NCI-H2081 (cell line): ENCODE data around the gene ARHGAP35.
"Not testable (repeated sequence)": the region's sequence is repeated elsewhere in the genome, so short reads cannot be mapped to it uniquely, and the experiment has no call there.

Experiments used
- DNase-seq, 2 experiments: peaks; one replicate each; lab custom pipeline; 2025; lab: John Stamatoyannopoulos, UW

The ARHGAP35 gene

DNA sequence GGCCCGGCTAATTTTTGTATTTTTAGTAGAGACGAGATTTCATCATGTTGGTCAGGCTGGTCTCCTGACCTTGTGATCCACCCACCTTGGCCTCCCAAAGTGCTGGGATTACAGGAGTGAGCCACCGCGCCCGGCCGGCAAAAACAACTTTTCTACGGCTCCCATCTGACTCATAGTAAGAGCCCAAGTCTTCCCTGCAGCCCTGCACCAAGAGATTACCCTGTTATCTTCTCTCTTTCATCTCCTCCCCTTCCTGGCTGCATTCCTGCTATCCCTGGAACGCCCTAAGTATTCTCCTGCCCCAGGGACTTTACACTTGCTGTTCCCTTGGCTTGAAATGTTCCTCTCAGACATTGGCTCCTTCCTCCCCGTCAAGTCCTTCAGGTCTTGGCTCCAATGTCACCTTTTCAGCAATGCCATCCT, 16.7 kb upstream of the ARHGAP35 start:
- no peak for DNase-seq

DNA sequence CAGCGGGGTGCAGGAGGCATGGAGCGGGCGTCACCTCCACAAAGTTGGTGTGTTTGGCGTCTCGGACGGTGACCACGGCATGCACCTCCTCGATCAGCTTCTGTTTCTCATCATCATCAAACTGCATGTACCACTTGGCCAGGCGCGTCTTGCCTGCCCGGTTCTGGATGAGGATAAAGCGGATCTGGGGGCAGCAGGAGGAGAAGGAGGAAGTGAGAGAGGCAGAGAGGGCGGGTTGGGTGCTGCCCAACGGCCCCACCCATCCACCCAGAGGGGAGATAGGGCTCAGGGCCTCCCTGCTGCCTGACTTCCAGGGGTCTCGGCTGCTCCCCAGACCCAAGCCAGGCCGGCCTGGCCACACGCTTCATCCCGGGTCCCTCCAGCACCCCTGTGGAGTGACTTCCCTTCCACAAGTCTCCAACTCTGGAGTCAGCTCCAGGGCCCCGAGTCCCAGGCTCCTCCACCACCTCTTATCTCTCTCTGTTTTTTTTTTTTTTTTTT, 14.8 kb upstream of the ARHGAP35 start:
- DNase-seq, result no peak

DNA sequence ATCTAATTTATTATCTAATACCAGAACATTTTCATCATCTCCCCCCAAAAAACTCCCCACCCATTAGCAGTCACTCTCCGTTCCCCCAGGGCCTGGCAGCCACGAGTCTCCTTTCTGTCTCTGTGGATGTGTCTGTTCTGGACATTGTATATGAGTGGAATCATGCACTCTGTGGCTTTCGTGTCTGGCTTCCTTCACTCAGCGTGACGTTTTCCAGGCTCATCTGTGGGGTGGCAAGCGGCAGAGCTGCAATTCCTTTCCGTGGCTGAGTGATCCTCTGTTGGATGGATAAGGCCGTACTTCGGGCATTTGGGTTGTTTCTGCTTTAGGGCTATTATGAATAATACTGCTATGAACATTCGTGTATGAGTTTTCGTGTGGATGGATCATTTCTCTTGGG, 13.3 kb upstream of the ARHGAP35 start:
- DNase-seq, result no peak

DNA sequence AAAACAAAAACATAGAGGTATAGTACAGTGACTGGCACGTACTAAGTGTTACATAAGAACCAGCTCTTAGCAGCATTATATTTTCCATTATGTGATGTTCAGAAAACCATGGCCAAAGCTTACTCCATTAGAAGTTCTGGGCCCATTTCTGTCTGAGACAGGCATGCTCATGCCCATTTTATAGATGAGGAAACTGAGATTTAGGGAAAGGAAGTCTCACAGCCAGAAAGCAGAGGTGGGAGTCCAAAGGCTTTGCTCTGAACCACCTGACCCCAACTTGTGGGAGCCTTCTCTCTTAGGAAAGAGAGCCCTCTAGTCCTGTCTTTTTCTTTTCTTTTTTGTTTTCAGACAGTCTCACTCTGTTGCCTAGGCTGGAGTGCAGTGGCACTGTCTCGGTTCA, 12.4 kb upstream of the ARHGAP35 start:
- DNase-seq, result no peak

DNA sequence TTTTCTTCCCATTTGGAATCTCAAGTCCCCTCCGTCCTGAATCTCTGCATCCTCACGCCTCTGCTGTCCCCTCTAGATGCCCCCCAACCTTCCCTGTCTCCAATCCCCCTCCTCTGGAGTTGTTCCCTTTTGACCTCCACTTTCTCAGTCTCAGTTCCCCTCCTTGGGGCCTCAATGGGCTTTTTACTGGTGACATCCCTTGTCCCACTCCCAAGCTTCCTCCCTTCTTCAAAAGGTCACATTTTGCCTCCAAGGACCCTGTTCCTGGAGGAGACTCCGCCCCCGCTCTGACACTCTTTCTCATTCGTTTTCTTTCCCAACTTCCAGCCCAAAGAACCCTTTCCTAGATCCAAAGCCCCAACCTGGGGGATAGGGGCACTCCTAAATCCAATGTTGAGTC, 11.2 kb upstream of the ARHGAP35 start:
- DNase-seq, result no peak

DNA sequence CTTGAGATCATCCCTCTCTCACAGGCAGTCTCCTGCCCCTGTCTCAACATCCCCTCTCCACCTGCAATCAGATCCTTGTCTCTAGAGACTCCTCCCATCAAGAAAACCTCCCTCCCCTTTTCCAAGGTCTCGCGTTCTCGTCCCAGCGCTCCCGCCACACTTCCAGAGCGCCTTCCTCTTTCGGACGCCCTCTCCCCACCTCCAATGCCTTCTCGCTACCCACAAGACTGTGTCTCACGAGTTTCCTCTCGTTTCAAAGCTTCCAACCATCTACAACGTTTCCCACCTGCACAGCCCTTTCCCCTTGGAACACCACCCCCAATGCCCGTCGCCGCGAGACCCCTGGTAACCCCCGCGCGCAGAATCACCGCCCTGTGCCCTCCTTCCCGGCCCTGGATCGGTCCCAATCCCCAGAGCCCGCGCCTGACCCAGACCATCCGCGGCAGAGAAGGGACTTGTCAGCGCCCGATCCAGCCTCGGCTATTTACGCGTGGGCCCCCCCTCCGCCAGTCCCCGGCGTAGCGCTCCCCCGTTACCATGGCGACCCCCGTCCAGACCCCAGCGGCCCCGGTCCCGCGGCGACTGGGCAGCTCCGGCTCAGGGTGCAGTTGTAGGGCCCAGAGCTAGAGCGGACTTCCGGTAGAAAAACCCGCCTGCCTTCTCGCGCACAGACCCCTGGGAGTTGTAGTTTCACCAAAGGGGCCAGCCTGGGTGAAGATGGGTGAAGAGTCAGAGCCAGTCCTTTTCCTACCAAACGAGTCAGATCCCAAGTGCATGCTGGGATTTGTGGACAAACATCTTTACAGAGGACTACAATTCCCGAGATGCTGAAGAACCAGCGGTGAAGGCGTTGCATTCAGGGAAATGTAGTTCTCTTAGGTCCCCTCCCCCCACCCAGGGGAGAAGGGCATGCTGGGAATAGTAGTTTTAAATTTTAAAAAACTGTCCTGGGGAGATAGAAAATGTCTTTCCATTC, 10.3 kb upstream of the ARHGAP35 start, which contains the start of gene AP2S1:
AP2S1 (minus strand) TSS at position 619 of the 976 bp plus-strand sequence; CDS start at position 539, 80 bp downstream.
- DNase-seq, result peak; percentile 97 to 98

DNA sequence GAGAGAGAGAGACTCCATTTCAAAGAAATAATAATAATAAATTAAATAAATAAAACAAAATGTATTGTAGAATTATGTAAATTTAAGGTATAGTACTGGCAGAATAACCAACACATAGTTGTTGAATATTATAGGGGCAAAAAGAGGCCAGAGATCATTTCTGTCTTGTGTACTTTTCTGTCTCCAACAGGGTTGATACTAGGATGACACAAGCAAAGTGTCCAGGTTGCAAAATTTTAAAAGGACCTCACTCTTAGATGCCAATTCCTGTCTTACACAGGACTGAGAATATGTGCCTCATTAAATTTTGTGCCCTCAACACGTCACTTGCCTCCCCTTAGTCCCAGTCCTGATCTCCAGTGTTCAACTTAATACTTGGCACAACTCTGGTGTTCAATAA, 8.0 kb upstream of the ARHGAP35 start:
- no peak for DNase-seq

DNA sequence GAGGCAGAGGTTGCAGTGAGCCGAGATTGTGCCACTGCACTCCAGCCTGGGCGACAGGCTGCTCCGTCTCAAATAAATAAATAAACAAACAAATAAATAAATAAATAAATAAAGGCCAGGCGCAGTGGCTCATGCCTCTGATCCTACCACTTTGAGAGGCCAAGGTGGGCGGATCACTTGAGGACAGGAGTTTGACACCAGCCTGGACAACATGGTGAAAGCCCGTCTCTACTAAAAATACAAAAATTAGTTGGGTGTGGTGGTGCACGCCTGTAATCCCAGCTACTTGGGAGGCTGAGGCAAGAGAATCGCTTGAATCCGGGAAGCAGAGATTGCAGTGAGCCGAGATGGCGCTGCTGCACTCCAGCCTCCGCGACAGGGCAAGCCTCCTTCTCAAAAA, 6.1 kb upstream of the ARHGAP35 start:
- DNase-seq, result not testable (repeated sequence)

DNA sequence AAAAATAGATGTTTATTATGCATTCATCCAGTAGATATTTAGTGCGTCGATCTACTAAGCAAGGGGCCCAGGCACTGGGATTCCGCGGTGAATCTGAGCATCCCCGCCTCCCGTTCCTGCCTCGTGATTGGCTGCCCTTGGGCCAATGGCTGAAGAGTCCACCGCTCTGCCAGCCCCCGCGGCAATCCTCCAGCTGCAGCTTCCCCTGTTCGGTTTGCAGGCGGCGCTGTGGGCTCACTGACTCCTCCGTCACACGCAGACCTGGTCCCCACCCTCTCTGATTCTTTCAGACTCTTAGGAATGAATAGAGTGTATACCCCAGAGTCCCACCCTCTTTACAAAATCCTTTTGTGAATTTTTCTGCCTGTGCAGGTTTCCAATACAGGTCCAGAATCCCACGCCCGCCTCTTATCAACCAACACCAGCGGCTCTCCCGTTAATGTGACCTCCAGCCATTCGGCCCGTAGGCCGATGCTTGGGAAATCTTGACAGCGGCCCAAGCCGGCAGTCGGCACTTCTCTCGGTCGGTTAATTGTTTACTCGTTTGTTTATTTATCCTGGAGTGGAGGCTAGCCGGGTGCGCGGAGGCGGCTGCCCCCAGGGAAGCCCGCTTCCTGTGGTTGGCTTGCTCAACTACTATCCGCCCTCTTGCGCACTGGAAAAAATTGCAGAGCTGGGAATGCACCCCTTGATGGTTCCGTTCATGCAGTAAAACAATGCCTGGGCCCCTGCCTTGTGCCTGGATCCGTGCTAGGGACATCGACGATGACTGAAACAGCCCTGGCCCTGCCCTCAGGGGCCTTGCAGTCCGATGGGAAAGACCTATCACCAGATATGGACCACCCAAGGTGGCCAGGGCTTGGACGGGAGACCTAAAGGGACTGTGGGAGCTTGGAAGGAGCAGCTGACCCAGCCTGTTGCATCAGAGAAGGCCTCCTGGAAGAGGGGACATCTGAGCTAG, 4.5 kb upstream of the ARHGAP35 start:
- peak; percentile 90 to 93 for DNase-seq

DNA sequence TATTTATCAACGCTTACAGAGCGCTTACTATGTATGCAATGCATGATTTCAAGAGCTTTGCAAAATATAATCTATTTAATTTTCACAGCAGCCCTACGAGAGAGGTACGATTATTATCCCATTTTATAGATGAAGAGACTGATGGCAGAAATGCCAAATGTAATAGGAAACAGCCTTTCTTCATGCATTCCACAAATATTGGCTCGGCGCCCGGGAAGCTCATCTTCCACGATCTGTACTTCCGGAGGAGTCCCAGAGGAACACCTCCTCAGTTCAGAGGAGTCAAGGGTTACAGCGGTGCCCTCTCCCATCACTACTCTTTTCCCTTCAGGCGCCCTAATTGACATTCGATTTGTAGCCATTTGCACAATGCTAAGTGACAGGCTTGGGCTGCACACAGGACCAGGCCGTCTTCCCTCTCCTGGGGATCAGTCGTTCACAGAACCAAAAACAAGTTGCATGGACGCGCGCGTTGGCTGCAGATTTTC, 1.1 kb upstream of the ARHGAP35 start:
- peak; percentile 69 to 79 for DNase-seq

DNA sequence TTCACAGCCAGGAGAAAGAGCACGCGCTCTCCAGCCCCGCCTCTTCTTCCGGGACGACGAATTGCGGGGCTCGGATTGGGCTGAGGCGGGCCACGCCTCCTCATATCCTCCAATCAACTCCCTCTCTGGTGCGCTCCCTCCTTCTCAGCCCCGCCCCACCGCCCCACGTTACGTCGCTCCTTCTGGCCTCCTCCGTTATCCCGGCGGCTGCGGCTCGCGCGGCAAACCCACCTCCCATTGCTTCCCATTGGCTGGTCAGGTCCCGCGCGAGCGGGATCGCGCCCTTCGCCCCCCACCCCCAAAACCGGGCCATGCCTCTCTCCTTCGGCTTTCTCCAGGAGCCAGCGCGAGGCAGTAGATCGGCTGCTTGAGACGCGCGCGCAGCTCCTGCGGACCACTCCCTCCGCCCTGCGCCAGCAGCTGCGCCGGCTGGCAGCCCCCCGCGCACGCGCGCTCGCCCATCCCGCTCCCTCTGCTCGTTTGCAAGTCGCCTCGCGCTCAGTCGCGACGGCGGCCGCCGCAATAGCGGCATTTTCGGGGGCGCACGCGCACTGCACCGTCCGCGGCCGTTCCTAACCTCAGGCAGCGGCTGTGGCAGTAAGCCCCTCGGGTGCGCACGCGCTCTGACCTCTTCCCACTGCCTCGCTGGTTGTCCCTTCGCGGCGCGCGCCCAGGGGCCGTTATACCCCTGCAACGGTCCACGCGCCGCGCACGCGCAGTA, 512 bp upstream of the ARHGAP35 start:
- DNase-seq, result peak; percentile 98 to 99

DNA sequence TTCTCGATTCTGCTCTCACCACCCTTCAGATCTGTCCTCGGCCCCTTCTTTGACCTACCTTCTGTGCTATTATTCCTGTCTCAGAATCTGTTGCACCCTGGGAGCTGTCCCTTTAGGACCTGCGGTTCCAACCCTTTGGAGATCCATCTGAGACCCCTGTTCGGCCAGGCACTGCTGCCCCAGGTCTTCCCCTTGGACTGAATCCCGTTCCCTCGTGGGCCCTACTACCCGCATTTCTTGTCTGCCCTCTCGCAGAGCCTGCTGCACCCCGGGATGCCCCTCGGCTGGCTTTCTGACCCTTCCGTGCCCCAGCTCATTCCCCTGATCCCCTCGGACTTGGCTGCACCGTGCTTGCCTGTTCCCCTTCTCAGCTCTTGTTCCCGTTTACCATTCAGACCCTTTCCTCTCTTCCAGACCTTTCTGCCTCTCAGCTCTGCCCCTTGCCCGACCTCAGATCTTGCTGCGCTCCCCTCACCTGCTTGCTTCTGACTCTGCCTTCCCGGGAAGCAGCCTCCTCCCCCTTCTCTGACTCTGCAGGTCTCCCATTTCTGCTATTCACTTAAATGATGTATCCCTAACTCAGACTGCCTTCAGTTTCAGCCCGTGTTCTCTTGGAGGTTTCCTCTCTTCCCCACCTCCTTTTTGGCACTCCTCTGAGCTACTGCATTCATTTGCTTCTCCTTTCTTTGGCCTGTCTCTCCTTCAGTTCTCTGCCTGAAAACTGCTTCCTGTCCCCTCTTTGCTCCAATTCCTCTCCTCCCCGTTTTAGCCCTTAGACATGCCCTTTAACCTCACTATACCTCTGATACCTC, 1.1 kb downstream of the ARHGAP35 start:
- DNase-seq, result no peak

DNA sequence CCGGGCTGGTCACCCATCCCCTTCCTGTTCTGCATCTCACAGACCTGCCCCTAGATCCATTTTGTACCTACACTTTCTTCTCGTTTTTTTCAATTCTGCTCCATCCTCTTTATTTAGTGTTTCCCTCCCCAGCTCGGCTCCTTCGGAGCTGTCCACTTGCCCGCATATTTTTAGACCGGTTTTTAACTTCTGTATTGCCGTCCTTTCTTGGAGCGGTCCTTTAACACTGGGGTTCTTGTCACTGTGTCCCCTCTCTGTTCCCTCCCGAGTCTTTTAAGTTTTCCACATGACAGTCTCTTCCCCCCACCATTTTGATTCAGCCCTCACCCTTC, 1.7 kb downstream of the ARHGAP35 start:
- no peak for DNase-seq

DNA sequence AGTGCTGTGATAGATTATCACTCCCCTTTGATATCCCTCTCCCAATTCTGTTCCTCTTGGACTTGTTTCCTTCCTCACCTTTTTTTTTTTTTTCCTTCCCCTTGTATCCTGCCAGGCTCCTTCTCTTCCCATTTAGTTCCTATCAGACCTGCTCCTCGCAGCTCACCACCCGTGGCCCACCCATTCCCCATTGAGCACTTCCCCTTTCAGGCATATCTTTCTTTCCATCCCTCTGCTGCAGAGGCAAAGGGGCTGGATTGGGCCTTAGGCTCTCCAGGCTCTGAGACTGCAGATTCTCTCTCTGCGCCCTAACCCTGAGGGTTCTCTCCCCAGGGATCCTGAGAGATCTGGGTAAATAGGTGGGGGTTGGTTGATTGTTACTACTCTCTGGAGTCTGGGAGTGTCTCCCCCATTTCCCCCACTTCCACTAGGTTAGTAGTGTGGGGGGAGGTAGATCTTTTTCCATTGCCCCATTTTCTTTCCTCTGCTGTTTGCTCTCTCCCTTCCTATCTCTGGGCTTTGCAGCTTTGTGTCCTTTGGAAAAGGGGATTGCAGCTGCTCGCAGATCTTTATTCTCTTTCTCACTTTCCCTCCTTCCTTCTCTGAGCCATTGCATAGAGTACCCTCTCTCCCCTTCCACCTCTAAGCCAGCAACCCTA, 2.3 kb downstream of the ARHGAP35 start:
- no peak for DNase-seq

DNA sequence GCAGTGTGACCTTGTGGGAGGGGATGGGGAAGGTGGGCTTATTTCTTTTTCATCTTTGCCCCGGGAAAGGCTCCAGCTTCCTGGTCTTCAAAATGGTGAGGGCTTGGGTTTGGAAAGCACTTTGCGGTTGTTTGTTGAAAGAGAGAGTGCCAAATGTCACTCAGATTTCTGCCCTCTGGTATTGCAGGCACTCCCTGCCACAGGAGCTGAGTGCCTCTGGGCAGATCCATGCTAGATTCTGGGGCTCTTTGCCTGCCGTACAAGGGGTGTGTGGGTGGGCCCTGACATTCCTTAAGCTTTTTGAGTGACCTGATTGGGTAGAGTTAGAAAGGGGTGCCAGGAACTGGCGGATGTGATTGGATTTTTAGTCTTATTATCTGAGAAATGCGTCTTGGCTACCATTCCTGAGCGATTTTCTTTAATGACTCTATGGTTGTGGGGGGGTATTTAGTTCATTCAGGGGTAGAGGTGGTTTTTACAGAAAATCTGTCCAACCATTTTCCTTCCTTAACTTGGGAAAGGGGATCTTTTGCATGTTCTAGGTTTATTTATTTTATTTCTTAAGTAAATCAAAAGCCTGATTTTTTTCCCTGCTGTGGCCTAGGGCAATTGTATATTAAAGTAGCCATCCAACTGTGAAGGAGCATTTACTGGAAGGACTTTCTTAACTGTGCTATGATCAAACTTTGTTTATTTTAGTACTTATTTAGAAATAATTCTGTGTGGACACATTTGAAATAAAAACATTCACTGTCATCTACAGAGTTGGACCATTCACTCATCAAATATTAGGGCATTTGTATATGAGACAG, 3.2 kb downstream of the ARHGAP35 start:
- peak in 1 of 2 experiments; percentile 21 for DNase-seq

DNA sequence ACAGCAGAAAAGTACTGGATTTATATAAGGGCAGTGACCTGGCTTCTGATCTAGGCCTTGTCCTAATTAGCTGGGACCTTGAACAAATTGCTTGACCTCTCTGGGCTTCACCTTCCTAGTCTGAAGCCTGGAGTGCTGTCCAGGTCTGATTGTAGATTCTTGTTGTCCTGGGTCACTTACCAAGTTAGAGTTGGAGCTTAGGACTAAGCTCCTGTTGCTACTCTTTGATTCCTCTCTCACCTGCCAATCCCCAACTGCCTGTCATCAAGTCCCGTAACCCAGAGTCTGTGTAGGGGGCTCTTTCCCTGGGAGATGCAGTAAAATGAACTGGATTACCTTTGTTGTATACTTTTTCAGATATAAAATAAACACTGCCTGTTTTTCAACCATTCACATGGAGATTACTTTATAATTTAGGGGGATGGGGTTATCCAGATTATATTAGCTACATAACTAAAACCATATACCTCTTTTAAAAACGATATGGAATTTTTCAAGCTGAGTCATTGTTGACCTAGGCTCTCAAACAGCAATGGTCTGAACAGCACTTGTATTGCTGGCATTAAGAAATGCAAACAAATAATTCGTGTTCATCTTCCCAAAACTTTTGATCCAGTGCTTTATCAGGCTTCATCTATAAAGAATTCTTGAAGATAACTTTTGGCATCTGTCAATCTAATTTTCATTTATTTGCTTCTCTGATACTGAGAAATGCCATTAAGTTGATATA, 5.8 kb downstream of the ARHGAP35 start:
- no peak for DNase-seq

DNA sequence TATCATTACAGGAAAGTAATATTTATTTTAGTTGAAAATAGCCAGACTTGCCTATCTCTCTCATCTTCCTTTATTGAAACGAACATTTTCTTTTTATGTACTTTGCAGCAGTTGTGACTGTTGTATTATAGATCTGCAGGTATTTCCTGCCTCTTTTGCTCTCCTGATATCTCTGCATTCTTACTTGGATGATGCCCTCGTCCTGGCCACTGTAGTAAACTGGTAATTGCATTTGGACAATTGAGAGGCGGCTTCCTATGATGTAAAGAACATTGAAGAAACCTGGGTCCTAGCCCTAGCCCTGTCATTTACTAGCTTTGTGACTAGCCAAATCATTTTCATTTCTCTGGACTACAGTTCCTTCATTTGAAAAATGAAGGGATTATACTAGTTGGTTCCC, 6.4 kb downstream of the ARHGAP35 start:
- DNase-seq, result no peak

DNA sequence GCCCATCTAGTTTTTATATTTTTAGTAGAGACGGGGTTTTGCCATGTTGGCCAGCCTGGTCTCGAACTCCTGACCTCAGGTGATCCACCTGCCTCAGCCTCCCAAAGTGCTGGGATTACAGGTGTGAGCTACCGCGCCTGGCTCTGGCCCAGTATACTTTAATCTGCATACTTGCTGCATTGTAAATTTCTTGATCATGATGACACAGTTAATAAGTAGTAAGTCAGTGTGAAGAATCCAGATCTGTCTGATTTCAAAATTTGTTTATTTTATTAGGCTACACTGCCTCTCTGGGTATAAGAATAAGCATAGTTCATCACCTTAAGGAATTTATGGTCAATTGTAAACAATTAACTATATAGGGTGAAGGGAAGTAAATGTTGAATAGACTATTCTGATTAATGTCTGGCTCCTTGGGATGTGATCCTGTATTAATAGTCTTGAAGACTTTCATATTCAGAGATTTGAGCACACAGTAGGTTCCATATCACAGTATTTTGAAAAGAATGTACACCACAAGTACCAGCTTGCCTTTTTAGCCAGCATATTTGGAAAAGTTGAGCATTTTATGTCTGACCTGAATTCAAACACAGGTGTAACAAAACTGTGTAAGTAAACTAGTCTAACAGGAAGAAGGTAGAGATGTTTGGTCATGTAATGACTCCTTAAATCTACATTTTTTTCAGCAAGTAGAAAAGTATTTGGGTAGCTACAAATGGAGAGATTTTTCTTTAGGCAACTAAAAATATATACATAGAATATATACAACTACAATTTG, 7.4 kb downstream of the ARHGAP35 start:
- no peak for DNase-seq
